ENCODE measurements around the gene FMNL2.
"Not testable (repeated sequence)": the region's sequence is repeated elsewhere in the genome, so short reads cannot be mapped to it uniquely, and the experiment has no call there.

FMNL2 gene

DNA sequence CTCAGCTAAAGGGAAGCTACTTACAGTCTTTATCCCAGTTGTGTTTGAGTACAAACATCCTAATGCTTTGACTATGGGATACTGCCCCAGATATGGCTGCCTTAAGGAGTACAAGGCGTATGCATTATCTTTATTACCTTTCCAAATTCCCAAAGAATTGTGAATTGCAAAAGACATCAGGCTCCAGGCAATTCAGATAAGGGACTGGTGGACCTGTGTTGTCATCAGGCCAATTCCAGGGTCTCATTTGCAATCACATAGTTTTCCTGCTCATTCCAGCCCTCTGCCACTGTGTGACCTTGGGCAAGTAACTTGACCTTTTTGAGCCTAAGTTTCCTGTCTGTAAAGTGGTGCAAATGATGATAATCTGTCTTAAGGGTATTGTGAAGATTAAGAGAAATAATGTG, 137.5 kb downstream of the FMNL2 start (continued):
- TF ChIP-seq ESRRG (CRISPR knock-in tag; IDR thresholded peaks at IDR 0.05): no peak
- TF ChIP-seq OSR1 (CRISPR knock-in tag; IDR thresholded peaks at IDR 0.05): no peak
- no peak for TF ChIP-seq TOX (CRISPR knock-in tag; IDR thresholded peaks at IDR 0.05; ENCODE audit: borderline replicate concordance)
- TF ChIP-seq ZNF565 (CRISPR knock-in tag; conservative IDR thresholded peaks at IDR 0.05; ENCODE audit: low read depth): no peak
- no peak for TF ChIP-seq ISL1 (CRISPR knock-in tag; IDR thresholded peaks at IDR 0.05)
- TF ChIP-seq GLIS3 (CRISPR knock-in tag; IDR thresholded peaks at IDR 0.05): no peak
- TF ChIP-seq CSDC2 (CRISPR knock-in tag; IDR thresholded peaks at IDR 0.05): no peak

DNA sequence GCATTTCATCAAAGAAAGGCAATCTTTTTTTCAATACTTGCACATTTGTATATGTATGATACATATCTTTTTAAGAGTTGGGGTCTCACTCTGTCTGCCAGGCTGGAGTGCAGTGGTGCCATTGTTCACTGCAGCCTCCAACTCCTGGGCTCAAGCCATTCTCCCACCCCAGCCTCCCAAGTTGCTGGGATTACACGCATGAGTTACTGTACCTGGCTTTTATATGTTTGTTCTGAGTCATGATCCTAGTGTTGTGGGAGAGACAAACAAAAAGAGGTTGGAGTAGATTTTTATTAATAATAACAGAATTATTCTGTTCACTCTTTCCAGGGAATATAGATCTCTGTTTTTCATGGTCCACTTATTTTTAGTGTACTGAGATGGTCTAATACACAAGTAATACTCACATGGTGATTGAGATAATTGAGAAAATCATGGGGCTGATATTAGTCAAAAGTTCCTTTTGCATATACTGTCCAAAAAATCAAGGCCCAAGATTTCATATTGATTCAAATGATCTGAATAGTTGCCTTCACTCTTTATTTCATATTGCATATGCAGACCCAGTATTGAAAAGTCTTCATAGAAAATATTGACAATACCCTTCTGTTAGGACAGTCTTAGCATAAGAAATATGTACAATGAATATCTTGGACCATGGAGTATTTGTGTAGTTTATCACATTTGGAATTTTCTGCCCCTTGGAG, 138.3 kb downstream of the FMNL2 start:
- ATAC-seq: no peak
- TF ChIP-seq, protein P1, sequence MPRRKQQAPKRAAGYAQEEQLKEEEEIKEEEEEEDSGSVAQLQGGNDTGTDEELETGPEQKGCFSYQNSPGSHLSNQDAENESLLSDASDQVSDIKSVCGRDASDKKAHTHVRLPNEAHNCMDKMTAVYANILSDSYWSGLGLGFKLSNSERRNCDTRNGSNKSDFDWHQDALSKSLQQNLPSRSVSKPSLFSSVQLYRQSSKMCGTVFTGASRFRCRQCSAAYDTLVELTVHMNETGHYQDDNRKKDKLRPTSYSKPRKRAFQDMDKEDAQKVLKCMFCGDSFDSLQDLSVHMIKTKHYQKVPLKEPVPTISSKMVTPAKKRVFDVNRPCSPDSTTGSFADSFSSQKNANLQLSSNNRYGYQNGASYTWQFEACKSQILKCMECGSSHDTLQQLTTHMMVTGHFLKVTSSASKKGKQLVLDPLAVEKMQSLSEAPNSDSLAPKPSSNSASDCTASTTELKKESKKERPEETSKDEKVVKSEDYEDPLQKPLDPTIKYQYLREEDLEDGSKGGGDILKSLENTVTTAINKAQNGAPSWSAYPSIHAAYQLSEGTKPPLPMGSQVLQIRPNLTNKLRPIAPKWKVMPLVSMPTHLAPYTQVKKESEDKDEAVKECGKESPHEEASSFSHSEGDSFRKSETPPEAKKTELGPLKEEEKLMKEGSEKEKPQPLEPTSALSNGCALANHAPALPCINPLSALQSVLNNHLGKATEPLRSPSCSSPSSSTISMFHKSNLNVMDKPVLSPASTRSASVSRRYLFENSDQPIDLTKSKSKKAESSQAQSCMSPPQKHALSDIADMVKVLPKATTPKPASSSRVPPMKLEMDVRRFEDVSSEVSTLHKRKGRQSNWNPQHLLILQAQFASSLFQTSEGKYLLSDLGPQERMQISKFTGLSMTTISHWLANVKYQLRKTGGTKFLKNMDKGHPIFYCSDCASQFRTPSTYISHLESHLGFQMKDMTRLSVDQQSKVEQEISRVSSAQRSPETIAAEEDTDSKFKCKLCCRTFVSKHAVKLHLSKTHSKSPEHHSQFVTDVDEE (CRISPR knock-in tag; IDR thresholded peaks at IDR 0.05): no peak
- no peak for TF ChIP-seq ZNF70 (CRISPR knock-in tag; IDR thresholded peaks at IDR 0.05)

DNA sequence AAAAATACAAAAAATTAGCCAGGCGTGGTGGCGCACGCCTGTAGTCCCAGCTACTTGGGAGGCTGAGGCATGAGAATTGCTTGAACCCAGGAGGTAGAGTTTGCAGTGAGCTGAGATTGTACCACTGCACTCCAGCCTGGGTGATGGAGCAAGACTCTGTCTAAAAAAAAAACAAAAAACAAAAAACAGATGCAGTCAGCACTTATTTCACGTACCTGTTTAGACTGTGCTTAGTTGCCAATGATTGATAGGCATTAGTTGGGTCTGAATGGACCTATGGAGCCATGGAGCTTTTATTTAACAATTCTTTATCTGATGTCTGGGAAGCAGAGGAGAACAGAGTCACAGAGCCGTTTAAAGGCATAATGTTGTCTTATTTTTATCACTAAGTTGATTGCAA, 139.5 kb downstream of the FMNL2 start:
- not testable (repeated sequence) for ATAC-seq

DNA sequence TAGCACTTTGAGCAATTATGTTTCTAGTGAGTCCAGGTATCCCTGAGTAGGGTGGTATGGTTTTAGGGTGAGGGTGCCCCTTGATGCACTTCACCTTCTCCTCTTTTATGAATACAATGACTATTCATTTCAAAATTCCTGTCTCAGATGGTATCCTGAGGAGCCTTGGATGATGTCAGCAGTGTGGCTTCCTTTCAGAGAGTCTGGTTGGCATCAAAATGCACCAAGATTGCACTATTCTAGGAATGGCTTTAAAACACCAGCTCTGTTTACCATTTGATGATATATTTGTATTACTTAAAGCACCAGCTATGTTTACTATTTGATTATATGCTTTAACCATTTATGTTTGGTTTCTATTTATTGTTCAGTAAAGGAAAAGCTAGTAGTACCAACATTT, 141.0 kb downstream of the FMNL2 start:
- no peak for TF ChIP-seq ZNF8 (CRISPR knock-in tag; IDR thresholded peaks at IDR 0.05)
- TF ChIP-seq PPARA (CRISPR knock-in tag; IDR thresholded peaks at IDR 0.05; ENCODE audit: borderline replicate concordance): no peak
- TF ChIP-seq, protein P2, sequence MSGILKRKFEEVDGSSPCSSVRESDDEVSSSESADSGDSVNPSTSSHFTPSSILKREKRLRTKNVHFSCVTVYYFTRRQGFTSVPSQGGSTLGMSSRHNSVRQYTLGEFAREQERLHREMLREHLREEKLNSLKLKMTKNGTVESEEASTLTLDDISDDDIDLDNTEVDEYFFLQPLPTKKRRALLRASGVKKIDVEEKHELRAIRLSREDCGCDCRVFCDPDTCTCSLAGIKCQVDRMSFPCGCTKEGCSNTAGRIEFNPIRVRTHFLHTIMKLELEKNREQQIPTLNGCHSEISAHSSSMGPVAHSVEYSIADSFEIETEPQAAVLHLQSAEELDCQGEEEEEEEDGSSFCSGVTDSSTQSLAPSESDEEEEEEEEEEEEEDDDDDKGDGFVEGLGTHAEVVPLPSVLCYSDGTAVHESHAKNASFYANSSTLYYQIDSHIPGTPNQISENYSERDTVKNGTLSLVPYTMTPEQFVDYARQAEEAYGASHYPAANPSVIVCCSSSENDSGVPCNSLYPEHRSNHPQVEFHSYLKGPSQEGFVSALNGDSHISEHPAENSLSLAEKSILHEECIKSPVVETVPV (CRISPR knock-in tag; IDR thresholded peaks at IDR 0.05): no peak
- no peak for TF ChIP-seq CSDC2 (CRISPR knock-in tag; IDR thresholded peaks at IDR 0.05)
- no peak for TF ChIP-seq GLIS3 (CRISPR knock-in tag; IDR thresholded peaks at IDR 0.05)
- 0 out of 2 replicates have a peak, but pooled peaks have one; percentile 36 for TF ChIP-seq ISL1 (CRISPR knock-in tag; IDR thresholded peaks at IDR 0.05)
- TF ChIP-seq, protein P1 (CRISPR knock-in tag; IDR thresholded peaks at IDR 0.05): no peak
- peak; percentile 88 for ATAC-seq

DNA sequence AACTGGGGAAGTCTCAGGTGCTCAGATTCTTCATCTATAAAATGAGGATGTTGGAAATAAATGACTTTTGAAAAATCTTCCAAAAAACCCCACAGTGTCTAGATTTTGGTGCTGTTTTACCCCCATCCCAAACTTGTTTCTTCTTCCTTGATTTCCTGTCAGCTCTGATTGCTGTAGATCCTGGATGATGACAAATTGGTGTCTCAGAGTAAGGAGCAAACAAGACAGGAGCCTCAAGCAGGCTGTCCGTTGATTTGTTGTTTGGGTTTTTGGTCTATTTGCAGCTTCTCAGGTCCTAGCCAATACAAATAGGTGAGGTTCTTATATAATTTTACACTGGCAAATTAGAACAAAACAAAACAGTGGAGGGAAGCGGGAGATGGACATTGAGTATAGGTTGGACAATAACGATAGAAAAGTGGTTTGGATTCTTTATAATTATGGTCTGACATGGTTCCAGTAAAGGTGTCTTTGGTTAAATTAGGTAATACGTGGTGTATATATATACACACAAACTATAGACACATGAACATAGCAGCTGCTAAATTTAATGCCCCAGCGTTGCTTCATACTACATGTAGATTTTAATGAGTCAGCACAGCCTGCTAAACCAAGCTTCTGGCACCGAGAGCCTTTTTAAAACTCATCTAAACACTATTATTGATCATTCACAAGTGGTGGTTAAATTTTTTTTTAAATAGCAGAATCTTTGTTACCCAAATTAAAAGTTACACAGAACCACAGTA, 142.5 kb downstream of the FMNL2 start:
- TF ChIP-seq ZNF8 (CRISPR knock-in tag; IDR thresholded peaks at IDR 0.05) (no peak), GLIS3 (CRISPR knock-in tag; IDR thresholded peaks at IDR 0.05) (no peak)
- no peak for ATAC-seq

DNA sequence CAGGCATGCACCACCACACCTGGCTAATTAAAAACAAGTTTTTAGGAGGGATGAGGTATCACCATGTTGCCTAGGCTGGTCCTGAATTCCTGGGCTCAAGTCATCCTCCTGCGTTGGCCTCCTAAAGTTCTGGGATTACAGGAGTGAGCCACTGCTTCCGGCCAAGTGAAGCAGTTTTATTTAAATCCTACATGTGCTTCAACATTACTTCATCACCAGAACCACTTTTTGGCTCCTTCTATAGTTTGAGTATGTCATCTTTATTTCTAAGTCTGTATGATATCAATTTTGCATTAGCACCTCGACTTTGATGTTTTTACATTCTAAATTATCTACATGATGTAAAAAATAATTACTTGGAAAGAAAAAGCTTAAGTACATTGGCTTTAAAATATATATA, 144.3 kb downstream of the FMNL2 start:
- ATAC-seq: no peak
- TF ChIP-seq RARB (CRISPR knock-in tag; IDR thresholded peaks at IDR 0.05) (no peak), ISL1 (CRISPR knock-in tag; IDR thresholded peaks at IDR 0.05) (no peak), ZC3H10 (CRISPR knock-in tag; IDR thresholded peaks at IDR 0.05) (no peak), OSR1 (CRISPR knock-in tag; IDR thresholded peaks at IDR 0.05) (no peak), CSDC2 (CRISPR knock-in tag; IDR thresholded peaks at IDR 0.05) (no peak), ZNF70 (CRISPR knock-in tag; IDR thresholded peaks at IDR 0.05) (no peak), PPARA (CRISPR knock-in tag; IDR thresholded peaks at IDR 0.05; ENCODE audit: borderline replicate concordance) (no peak), ZNF565 (CRISPR knock-in tag; conservative IDR thresholded peaks at IDR 0.05; ENCODE audit: low read depth) (no peak), ESRRG (CRISPR knock-in tag; IDR thresholded peaks at IDR 0.05) (no peak), GLIS3 (CRISPR knock-in tag; IDR thresholded peaks at IDR 0.05) (no peak)
- TF ChIP-seq, protein P3, sequence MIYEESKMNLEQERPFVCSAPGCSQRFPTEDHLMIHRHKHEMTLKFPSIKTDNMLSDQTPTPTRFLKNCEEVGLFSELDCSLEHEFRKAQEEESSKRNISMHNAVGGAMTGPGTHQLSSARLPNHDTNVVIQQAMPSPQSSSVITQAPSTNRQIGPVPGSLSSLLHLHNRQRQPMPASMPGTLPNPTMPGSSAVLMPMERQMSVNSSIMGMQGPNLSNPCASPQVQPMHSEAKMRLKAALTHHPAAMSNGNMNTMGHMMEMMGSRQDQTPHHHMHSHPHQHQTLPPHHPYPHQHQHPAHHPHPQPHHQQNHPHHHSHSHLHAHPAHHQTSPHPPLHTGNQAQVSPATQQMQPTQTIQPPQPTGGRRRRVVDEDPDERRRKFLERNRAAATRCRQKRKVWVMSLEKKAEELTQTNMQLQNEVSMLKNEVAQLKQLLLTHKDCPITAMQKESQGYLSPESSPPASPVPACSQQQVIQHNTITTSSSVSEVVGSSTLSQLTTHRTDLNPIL (CRISPR knock-in tag; IDR thresholded peaks at IDR 0.05; ENCODE audit: low read depth): no peak
- TF ChIP-seq, protein P4, sequence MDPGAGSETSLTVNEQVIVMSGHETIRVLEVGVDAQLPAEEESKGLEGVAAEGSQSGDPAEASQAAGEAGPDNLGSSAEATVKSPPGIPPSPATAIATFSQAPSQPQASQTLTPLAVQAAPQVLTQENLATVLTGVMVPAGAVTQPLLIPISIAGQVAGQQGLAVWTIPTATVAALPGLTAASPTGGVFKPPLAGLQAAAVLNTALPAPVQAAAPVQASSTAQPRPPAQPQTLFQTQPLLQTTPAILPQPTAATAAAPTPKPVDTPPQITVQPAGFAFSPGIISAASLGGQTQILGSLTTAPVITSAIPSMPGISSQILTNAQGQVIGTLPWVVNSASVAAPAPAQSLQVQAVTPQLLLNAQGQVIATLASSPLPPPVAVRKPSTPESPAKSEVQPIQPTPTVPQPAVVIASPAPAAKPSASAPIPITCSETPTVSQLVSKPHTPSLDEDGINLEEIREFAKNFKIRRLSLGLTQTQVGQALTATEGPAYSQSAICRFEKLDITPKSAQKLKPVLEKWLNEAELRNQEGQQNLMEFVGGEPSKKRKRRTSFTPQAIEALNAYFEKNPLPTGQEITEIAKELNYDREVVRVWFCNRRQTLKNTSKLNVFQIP (CRISPR knock-in tag; IDR thresholded peaks at IDR 0.05; ENCODE audit: borderline replicate concordance, low read depth): no peak
- TF ChIP-seq, protein P5, sequence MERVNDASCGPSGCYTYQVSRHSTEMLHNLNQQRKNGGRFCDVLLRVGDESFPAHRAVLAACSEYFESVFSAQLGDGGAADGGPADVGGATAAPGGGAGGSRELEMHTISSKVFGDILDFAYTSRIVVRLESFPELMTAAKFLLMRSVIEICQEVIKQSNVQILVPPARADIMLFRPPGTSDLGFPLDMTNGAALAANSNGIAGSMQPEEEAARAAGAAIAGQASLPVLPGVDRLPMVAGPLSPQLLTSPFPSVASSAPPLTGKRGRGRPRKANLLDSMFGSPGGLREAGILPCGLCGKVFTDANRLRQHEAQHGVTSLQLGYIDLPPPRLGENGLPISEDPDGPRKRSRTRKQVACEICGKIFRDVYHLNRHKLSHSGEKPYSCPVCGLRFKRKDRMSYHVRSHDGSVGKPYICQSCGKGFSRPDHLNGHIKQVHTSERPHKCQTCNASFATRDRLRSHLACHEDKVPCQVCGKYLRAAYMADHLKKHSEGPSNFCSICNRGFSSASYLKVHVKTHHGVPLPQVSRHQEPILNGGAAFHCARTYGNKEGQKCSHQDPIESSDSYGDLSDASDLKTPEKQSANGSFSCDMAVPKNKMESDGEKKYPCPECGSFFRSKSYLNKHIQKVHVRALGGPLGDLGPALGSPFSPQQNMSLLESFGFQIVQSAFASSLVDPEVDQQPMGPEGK (CRISPR knock-in tag; IDR thresholded peaks at IDR 0.05; ENCODE audit: borderline replicate concordance): no peak
